Fibroblast of skin of left biceps (primary cell): ENCODE measurements around the gene NAGS.
A peak's percentile ranks its signal among the peaks of the same experiment; 100 is the strongest.
"Not testable (repeated sequence)": the region's sequence is repeated elsewhere in the genome, so short reads cannot be mapped to it uniquely, and the experiment has no call there.

Experiments
- DNase-seq, 2 experiments: peaks; one replicate each; pipeline ENCODE4 v3.0.0-alpha.2; 2013; ENCODE audit warnings: low read depth in 2 of 2

The NAGS gene

GRCh38 chr17:44039829-44040635 lies 35.6 kb downstream of the NAGS start:
- no peak for DNase-seq

GRCh38 chr17:44043272-44043696 lies 38.9 kb downstream of the NAGS start:
- DNase-seq, result no peak

DNA sequence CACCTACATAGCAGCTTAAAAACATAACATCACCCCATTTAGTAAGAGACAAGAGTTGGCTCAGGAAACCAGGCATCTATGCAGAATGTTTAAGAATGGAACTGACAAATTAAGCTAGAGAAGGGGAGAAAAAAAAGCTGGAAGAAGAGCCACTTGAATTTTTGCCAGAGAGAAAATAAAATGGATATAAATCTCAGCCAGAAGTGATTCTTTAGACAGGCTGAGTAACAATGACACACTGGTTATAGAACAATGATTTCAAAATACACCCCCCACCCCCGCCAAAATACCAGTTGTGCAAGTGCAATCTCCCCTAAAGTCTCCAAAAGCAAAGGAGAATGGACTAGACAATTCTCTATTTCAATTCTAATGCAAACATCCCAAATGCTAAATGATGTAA lies 39.6 kb downstream of the NAGS start:
- DNase-seq, result peak; percentile 42

DNA sequence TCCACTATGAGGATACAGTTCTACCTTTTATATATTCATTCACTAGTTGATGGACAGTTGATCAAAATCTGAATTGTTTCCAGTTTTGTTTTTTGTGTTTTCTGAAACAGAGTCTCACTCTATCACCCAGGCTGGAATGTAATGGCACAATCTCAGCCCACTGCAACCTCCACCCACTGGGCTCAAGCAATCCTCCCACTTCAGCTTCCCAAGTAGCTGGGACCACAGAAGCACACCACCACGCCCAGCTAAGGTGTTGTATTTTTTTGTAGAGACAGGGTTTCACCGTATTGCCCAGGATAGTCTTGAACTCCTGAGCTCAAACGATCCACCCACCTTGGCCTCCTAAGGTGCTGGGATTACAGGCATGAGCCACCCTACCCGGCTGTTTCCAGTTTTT lies 41.1 kb downstream of the NAGS start:
- no peak for DNase-seq

DNA sequence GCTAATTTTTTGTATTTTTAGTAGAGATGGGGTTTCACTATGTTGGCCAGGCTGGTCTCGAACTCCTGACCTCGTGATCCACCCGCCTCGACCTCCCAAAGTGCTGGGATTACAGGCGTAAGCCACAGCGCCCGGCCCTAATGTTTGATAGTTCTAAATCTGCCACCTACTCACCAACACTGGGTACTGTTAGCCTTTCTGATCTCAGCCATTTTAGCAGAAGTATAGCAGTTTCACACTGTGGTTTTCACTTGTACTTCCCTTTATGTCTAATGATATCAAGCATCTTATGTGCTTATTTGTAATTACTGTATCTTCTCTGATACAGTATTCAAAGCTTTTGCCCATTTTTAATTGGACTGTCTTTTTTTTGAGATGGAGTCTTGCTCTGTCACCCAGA lies 42.5 kb downstream of the NAGS start:
- not testable (repeated sequence) for DNase-seq

DNA sequence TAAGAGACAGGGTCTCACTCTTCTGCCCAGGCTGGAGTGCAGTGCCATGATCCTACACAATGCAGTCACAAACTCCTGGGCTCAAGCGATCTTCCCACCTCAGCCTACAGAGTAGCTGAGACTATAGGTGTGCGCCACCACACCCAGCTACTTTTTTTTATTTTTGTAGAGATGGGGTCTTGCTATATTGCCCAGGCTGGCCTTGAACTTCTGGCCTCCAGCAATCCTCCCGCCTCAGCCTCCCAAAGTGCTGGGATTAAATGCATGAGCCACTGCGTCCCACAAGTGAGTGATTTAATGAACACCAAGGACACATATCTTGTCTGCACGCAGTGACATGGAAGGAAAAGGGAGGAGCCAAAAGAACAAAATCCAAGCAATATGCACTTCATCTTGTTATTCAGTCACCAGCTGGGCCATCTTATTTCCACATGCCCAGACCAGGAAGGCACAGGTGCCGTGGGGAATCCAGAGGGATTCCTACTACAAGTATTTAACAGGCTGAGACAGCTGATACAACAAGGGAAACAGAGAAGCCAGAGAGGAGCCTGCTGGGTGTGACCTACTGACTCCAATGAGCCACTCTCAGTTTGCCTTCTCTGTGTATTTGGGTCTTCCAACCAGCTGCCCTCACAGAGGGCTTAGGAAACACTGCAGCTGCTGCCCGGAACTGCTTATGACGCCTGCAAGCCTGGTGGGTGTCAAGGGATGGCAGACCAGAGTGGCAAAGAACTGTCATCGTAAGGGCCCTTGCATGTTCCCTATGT lies 45.1 kb downstream of the NAGS start:
- DNase-seq, result no peak

DNA sequence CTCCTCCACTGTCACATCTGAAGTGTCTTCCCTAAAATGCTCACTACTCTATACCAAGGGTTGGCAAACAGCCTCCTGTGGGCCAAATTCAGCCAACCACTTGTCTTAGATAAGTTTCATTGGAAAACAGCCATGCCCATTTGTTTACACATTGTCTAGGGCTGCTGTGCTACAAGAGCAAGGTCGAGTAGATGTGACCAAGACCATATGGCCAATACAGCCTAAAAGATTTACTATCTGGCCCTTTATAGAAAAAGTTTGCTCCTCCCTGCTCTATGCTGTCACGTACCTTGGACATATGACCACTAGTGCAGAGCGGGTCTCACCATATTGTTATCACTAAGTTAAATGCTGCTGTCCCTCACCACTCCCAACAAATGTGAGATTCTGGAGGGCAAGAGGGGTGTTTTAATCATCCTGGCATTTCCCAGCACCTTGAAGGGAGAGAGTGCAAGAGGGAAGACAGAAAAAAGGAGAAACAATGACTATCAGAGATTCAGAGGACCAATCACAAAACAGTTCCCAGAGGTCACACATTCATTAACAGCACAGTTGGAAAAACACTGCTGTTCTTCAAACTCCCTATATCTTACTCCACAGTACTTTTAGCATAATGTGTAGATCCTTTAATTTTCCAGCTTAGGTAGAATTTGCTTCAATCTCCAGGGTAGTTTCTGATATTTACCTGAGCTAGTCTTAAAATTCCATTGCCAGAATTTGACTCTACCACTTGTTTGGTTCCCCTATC lies 48.9 kb downstream of the NAGS start:
- DNase-seq, result no peak
